K562 (cell line): ENCODE data around the gene HACD1. TPM values are rescaled to one million over a fixed set of nuclear protein-coding genes. Genes with fewer than 3 reads are reported as not detected.

Experiments
- ATAC-seq: fragments of 200-7000 bp; cut with Tn5 transposase; 3 replicates; pipeline ENCODE4 v1.9.1; 2020; ENCODE audit warnings: moderate library complexity
- BruUV-seq: library from RNA; stranded (reverse); fragments of 400-500 nt; replicated peaks from 2 replicates; lab custom pipeline; 2021; lab: Mats Ljungman, UMichigan
- CTCF ChIA-PET: fragments of 300-600 bp; formaldehyde crosslinking; extraction: SDS; loops from one replicate; lab custom pipeline; 2021; ENCODE audit warnings: low intra/inter-chr PET ratio; lab: Yijun Ruan, JAX
- POLR2A ChIA-PET: fragments of 300-600, 350-650 bp; sonication (Branson Sonifier 250); formaldehyde crosslinking; extraction: SDS; loops from one replicate; lab custom pipeline; 2021; ENCODE audit warnings: antibody characterized with exemption, inconsistent platforms; lab: Yijun Ruan, JAX
- DNase-seq, 4 experiments: peaks; one replicate each; pipeline versions ENCODE4 v3.0.0 to v3.0.0-alpha.2; 2011 to 2018; ENCODE audit warnings: low spot score in 3 of 4, mixed read lengths in 3 of 4; ENCODE audit errors: extremely low read depth in 1 of 4
- FAIRE-seq: peaks from 2 replicates; lab custom pipeline; 2011; peaks lifted over from hg19 to GRCh38; lab: Jason Lieb, UNC
- H2AFZ ChIP-seq: 2 replicates; pipeline ENCODE4 v1.6.0; 2011; ENCODE audit warnings: low read depth, low read length, control low read depth, inconsistent platforms
- H3K27ac ChIP-seq: fragments of 200-600 bp; 3 replicates; pipeline ENCODE4 v1.8.0; 2011; ENCODE audit warnings: low read depth, mild to moderate bottlenecking, control low read depth, inconsistent platforms, low read length, moderate library complexity, mixed read lengths; ENCODE audit errors: extremely low read depth
- H3K27me3 ChIP-seq, 2 experiments: fragments of 300-600 bp in 1 of 2; 2 replicates in 1 of 2; 3 replicates in 1 of 2; pipeline versions ENCODE4 v1.6.0 to v1.8.0; 2011; ENCODE audit warnings: inconsistent platforms in 2 of 2, low read length in 2 of 2, mild to moderate bottlenecking in 1 of 2, mixed read lengths in 1 of 2, moderate library complexity in 1 of 2; ENCODE audit not compliant: control insufficient read depth in 2 of 2, insufficient read depth in 2 of 2
- H3K36me3 ChIP-seq: fragments of 300-600 bp; 3 replicates; pipeline ENCODE4 v1.8.0; 2011; ENCODE audit warnings: mild to moderate bottlenecking, low read length, inconsistent platforms; ENCODE audit not compliant: control insufficient read depth, insufficient read depth
- H3K4me1 ChIP-seq, 2 experiments: fragments of 200-600 bp in 1 of 2; replicated peaks in 1 of 2; 2 replicates in 1 of 2; 3 replicates in 1 of 2; pipeline versions ENCODE4 v1.5.1 to v1.8.0; 2011; ENCODE audit warnings: inconsistent platforms in 2 of 2, low read length in 2 of 2, mild to moderate bottlenecking in 1 of 2, mixed read lengths in 1 of 2, moderate library complexity in 1 of 2; ENCODE audit not compliant: control insufficient read depth in 2 of 2, insufficient read depth in 2 of 2
- H3K4me2 ChIP-seq: 2 replicates; pipeline ENCODE4 v1.6.1; 2011; ENCODE audit warnings: low read length, control low read depth, inconsistent platforms, mixed read lengths; ENCODE audit not compliant: insufficient read depth
- H3K4me3 ChIP-seq: fragments of 200-600 bp; sonication (generic), shearing (Covaris generic); 2 replicates; pipeline ENCODE4 v1.5.1; 2016; ENCODE audit warnings: control low read depth, inconsistent platforms
- H3K79me2 ChIP-seq: fragments of 200-600 bp; 3 replicates; pipeline ENCODE4 v1.8.0; 2011; ENCODE audit warnings: low read length, inconsistent platforms; ENCODE audit not compliant: control insufficient read depth, insufficient read depth
- H3K9ac ChIP-seq, 2 experiments: 2 replicates each; pipeline versions ENCODE4 v1.6.0 to v1.6.1; 2011; ENCODE audit warnings: low read depth in 2 of 2, low read length in 2 of 2, control low read depth in 1 of 2, inconsistent platforms in 1 of 2, mild to moderate bottlenecking in 1 of 2, mixed read lengths in 1 of 2; ENCODE audit not compliant: insufficient read depth in 1 of 2
- H3K9me1 ChIP-seq: one replicate; pipeline ENCODE4 v1.6.0; 2011; ENCODE audit warnings: inconsistent platforms, mild to moderate bottlenecking, low read length, moderate library complexity; ENCODE audit not compliant: control insufficient read depth, insufficient read depth
- H3K9me3 ChIP-seq: replicated peaks from 2 replicates; pipeline ENCODE4 v1.5.1; 2011; ENCODE audit warnings: low read depth, low read length, inconsistent platforms; ENCODE audit not compliant: control insufficient read depth, insufficient read depth
- H4K20me1 ChIP-seq: replicated peaks from 2 replicates; pipeline ENCODE4 v1.6.1; 2011; ENCODE audit warnings: low read length, inconsistent platforms, mixed read lengths; ENCODE audit not compliant: control insufficient read depth, insufficient read depth
- BRCA1 ChIP-seq, 2 experiments: fragments of 450-650 bp in 1 of 2; sonication (generic) in 1 of 2; formaldehyde crosslinking in 1 of 2; IDR thresholded peaks; 2 replicates each; pipeline versions ENCODE4 v1.5.0 to v1.6.1; 2017 to 2020; ENCODE audit warnings: mild to moderate bottlenecking in 1 of 2, missing genetic modification reagents in 1 of 2
- MYBL2 ChIP-seq, 2 experiments: fragments of 450-650 bp in 1 of 2; sonication (generic) in 1 of 2; formaldehyde crosslinking in 1 of 2; IDR thresholded peaks; 2 replicates each; pipeline versions ENCODE4 v1.6.1 to v1.8.1; 2017 to 2022; ENCODE audit warnings: borderline replicate concordance in 1 of 2, inconsistent platforms in 1 of 2, low read depth in 1 of 2, mild to moderate bottlenecking in 1 of 2, missing genetic modification reagents in 1 of 2, moderate library complexity in 1 of 2
- SNIP1 ChIP-seq: fragments of 450-650 bp; IDR thresholded peaks from 2 replicates; pipeline ENCODE4 v1.7.1; 2017; ENCODE audit warnings: low read depth, mild to moderate bottlenecking
- TAF7 ChIP-seq: fragments of 450-650 bp; IDR thresholded peaks from 2 replicates; pipeline ENCODE4 v1.6.1; 2016; ENCODE audit warnings: missing genetic modification characterization, missing compliant biosample characterization
- XRCC4 ChIP-seq: IDR thresholded peaks from one replicate; pipeline ENCODE4 v1.6.1; 2011; ENCODE audit not compliant: insufficient read depth, insufficient read length; ENCODE audit errors: extremely low read depth
- in situ Hi-C: fragments of 300-500 bp; cut with MboI; formaldehyde crosslinking; loops from 4 replicates; pipeline ENCODE4 v1.15.0; 2018; ENCODE audit warnings: inconsistent platforms, mixed read lengths
- intact Hi-C: fragments of 100-400 bp; cut with micrococcal nuclease; formaldehyde crosslinking; loops from 2 replicates; pipeline ENCODE4 v1.14.2; 2022
- polyA plus RNA-seq, 8 experiments: library from polyadenylated mRNA; depleted of rRNA in 4 of 8; stranded (reverse) in 5 of 8; unstranded in 3 of 8; fragments of >200 nt; fragmentation: Nextera tagmentation in 2 of 8; fragmentation: Illumina TruSeq in 1 of 8; extraction: Ambion mirVana in 2 of 8; extraction: Trizol in 1 of 8; gene quantifications; 2 replicates each; pipeline versions ENCODE4 v1.2.1 to v1.2.3, GENCODE V29; 2011 to 2014; ENCODE audit warnings: inconsistent platforms in 1 of 8, missing spikeins in 1 of 8
- total RNA-seq, 7 experiments: library from RNA; depleted of rRNA in 6 of 7; stranded (reverse); fragments of >200 nt in 6 of 7; fragmentation: Illumina TruSeq in 2 of 7; extraction: Trizol in 2 of 7; gene quantifications; 2 replicates each; pipeline versions ENCODE4 v1.2.1 to v1.2.3, GENCODE V29; 2011 to 2021; ENCODE audit warnings: low replicate concordance in 1 of 7
- TF ChIP-seq, protein P1 (sequence below): fragments of 450-650 bp; IDR thresholded peaks from 2 replicates; pipeline ENCODE4 v1.6.1; 2017; ENCODE audit warnings: mild to moderate bottlenecking, moderate library complexity

The HACD1 gene
- total and polyA plus RNA-seq, 9 of the 15 experiments (the other 6 are each of a cell fraction or from before 2014, with no cell fraction given): 0.99 to 4.5 (median 2.4) TPM

DNA sequence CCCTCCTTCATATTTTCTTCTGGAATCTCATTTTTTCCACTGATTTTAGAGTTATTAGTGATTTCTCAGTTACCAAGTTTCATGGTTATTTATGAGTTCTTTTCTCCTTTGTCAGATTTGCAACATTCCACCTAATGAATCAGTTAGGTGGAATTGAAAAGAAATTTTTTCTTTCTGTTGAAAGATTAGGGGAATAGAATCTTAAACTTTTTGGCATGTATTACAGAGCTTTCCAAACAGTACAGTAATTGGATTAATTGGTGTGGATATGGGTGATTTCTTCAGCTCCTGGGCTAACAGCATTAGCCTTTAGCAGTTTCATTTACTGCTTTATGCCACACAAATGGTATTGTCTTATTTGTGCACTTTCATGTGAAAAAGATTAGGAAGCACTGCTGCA, 43.7 kb upstream of the HACD1 start:
- FAIRE-seq: no peak
- H2AFZ ChIP-seq: no peak overlapping the region
- H3K4me2 ChIP-seq: no peak overlapping the region
- no TSS peak for BruUV-seq
- peaks cover 92% of the 10 kb centered on the region for H3K79me2 ChIP-seq
- POLR2A ChIA-PET: no interaction called here
- DNase-seq: no peak
- H3K9me3 ChIP-seq: no peaks in the 10 kb centered on the region
- TF ChIP-seq SNIP1: no peak
- TF ChIP-seq TAF7 (tag): no peak
- TF ChIP-seq, protein P1, sequence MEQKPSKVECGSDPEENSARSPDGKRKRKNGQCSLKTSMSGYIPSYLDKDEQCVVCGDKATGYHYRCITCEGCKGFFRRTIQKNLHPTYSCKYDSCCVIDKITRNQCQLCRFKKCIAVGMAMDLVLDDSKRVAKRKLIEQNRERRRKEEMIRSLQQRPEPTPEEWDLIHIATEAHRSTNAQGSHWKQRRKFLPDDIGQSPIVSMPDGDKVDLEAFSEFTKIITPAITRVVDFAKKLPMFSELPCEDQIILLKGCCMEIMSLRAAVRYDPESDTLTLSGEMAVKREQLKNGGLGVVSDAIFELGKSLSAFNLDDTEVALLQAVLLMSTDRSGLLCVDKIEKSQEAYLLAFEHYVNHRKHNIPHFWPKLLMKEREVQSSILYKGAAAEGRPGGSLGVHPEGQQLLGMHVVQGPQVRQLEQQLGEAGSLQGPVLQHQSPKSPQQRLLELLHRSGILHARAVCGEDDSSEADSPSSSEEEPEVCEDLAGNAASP: no peak
- no peak for TF ChIP-seq BRCA1 (IDR thresholded peaks at IDR 0.05)
- no peak for TF ChIP-seq BRCA1 (CRISPR knock-in tag; IDR thresholded peaks at IDR 0.05)
- no peak for TF ChIP-seq MYBL2 (IDR thresholded peaks at IDR 0.05; ENCODE audit: low read depth)
- no peak for TF ChIP-seq MYBL2 (CRISPR knock-in tag; IDR thresholded peaks at IDR 0.05; ENCODE audit: borderline replicate concordance)
- no peak for TF ChIP-seq XRCC4
- in situ Hi-C loops (no loop called here), intact Hi-C loops (no loop called here)
- peaks cover 20% of the 10 kb centered on the region for H3K36me3 ChIP-seq
- H3K27me3 ChIP-seq: no peaks in the 10 kb centered on the region
- no peak for ATAC-seq
- H3K4me1 ChIP-seq: peaks cover 15 to 72% of the 10 kb centered on the region in 2 experiments
- no peaks in the 10 kb centered on the region for H3K9me1 ChIP-seq
- H3K9ac ChIP-seq: no peak overlapping the region
- H3K27ac ChIP-seq: no peak overlapping the region; the same call in 2 of the 3 replicates
- H4K20me1 ChIP-seq: peaks cover 8% of the 10 kb centered on the region; the same call in 1 of the 2 replicates
- CTCF ChIA-PET: no interaction called here
- no peak overlapping the region for H3K4me3 ChIP-seq
